Measurements from ENCODE around the gene LTBR. TPM values are rescaled to one million over a fixed set of nuclear protein-coding genes. Genes with fewer than 3 reads are reported as not detected.
A peak's percentile ranks its signal among the peaks of the same experiment; 100 is the strongest.
"Not testable (repeated sequence)": the region's sequence is repeated elsewhere in the genome, so short reads cannot be mapped to it uniquely, and the experiment has no call there.

The LTBR gene
- polyA plus RNA-seq, 3 donors: 56.4 to 108 (median 60.6) TPM

GRCh38 chr12:6337958-6338433 lies 46.0 kb upstream of the LTBR start:
- peaks cover 30 to 31% of the 10 kb centered on the region in 2 donors for H3K36me3 Mint-ChIP-seq
- peaks cover 100% of the 10 kb centered on the region for H3K79me2 ChIP-seq (ENCODE audit: insufficient read depth, low read length)
- H3K9me3 Mint-ChIP-seq: peaks cover 0 to 2% (median 0%) of the 10 kb centered on the region in 7 donors
- no peak overlapping the region for H3K27ac Mint-ChIP-seq
- H3K4me2 ChIP-seq (replicated peaks; ENCODE audit: extremely low read depth, low read length, poor library complexity, severe bottlenecking): peak overlapping the region; percentile 98
- no peak for TF ChIP-seq CTCF (IDR thresholded peaks at IDR 0.05)
- no peak overlapping the region for H2AFZ ChIP-seq (ENCODE audit: insufficient read depth, low read depth, low read length, poor library complexity, severe bottlenecking)
- no peak overlapping the region for H3K4me3 Mint-ChIP-seq
- peak overlapping the region; percentile 79 to 93 for H3K27ac ChIP-seq (ENCODE audit: low read depth in 1 of 2, low read length in 2 of 2)
- H3K9ac ChIP-seq (ENCODE audit: insufficient read depth, low read length, poor library complexity, severe bottlenecking): peak overlapping the region; percentile 73
- peaks cover 43% of the 10 kb centered on the region for H3K4me1 Mint-ChIP-seq
- intact Hi-C loops (cut with micrococcal nuclease): loop anchor here (5.0 to 10.0 kb wide), 4 partner anchors 39 to 199 kb away; partner anchors contain the start of genes SCNN1A (in 2 of the 2) and GAPDH (in 1 of the 2)
- H3K4me3 ChIP-seq (replicated peaks in 1 of 3; ENCODE audit: low read depth in 2 of 3, low read length in 3 of 3): peak overlapping the region; percentile 74 to 95 (median 90)
- peaks cover 82 to 87% of the 10 kb centered on the region in 2 donors for H3K4me1 ChIP-seq (ENCODE audit: control insufficient read depth in 1 of 2, insufficient read depth in 2 of 2, low read length in 2 of 2)
- no peak for DNase-seq
- no peaks in the 10 kb centered on the region for H3K27me3 ChIP-seq (ENCODE audit: control insufficient read depth in 2 of 2, insufficient read depth in 2 of 2, low read length in 2 of 2)
- no peaks in the 10 kb centered on the region for H3K9me3 ChIP-seq (replicated peaks in 1 of 2; ENCODE audit: control insufficient read depth in 1 of 2, insufficient read depth in 1 of 2, low read length in 2 of 2)
- 4% methylated on average over 11 of the region's 12 CpGs for WGBS (ENCODE audit: insufficient coverage)
- peaks cover 0 to 4% (median 0%) of the 10 kb centered on the region in 3 donors for H3K27me3 Mint-ChIP-seq (ENCODE audit: low read depth in 3 of 3)
- peaks cover 88% of the 10 kb centered on the region for H4K20me1 ChIP-seq (ENCODE audit: insufficient read depth, low read length)
- peaks cover 23 to 24% of the 10 kb centered on the region in 2 donors for H3K36me3 ChIP-seq (replicated peaks in 1 of 2; ENCODE audit: control insufficient read depth in 1 of 2, insufficient read depth in 2 of 2, low read length in 2 of 2)

GRCh38 chr12:6338536-6338935 lies 45.4 kb upstream of the LTBR start:
- not testable (repeated sequence) for H2AFZ ChIP-seq (ENCODE audit: insufficient read depth, low read depth, low read length, poor library complexity, severe bottlenecking); H3K9me3 Mint-ChIP-seq; H3K4me3 Mint-ChIP-seq; H3K9me3 ChIP-seq (replicated peaks in 1 of 2; ENCODE audit: control insufficient read depth in 1 of 2, insufficient read depth in 1 of 2, low read length in 2 of 2); H3K27ac Mint-ChIP-seq; DNase-seq; H3K27me3 ChIP-seq (ENCODE audit: control insufficient read depth in 2 of 2, insufficient read depth in 2 of 2, low read length in 2 of 2); H3K27me3 Mint-ChIP-seq (ENCODE audit: low read depth in 3 of 3)
- H3K4me1 Mint-ChIP-seq: peaks cover 43% of the 10 kb centered on the region
- H3K4me1 ChIP-seq (ENCODE audit: control insufficient read depth in 1 of 2, insufficient read depth in 2 of 2, low read length in 2 of 2): peaks cover 82 to 87% of the 10 kb centered on the region in 2 donors
- H3K36me3 ChIP-seq (replicated peaks in 1 of 2; ENCODE audit: control insufficient read depth in 1 of 2, insufficient read depth in 2 of 2, low read length in 2 of 2): peaks cover 17 to 19% of the 10 kb centered on the region in 2 donors
- 15% methylated on average over 2 of the region's 8 CpGs for WGBS (ENCODE audit: insufficient coverage)
- H3K27ac ChIP-seq (ENCODE audit: low read depth in 1 of 2, low read length in 2 of 2): peak overlapping the region; percentile 79 to 93
- peak overlapping the region; percentile 74 to 95 (median 90) for H3K4me3 ChIP-seq (replicated peaks in 1 of 3; ENCODE audit: low read depth in 2 of 3, low read length in 3 of 3)
- intact Hi-C loops (cut with micrococcal nuclease): loop anchor here (5.0 to 10.0 kb wide), 4 partner anchors 39 to 199 kb away; partner anchors contain the start of genes SCNN1A (in 2 of the 2) and GAPDH (in 1 of the 2)
- H3K79me2 ChIP-seq (ENCODE audit: insufficient read depth, low read length): peaks cover 100% of the 10 kb centered on the region
- H3K36me3 Mint-ChIP-seq: peaks cover 25 to 26% of the 10 kb centered on the region in 2 donors
- H3K9ac ChIP-seq (ENCODE audit: insufficient read depth, low read length, poor library complexity, severe bottlenecking): peak overlapping the region; percentile 92
- peak overlapping the region; percentile 98 for H3K4me2 ChIP-seq (replicated peaks; ENCODE audit: extremely low read depth, low read length, poor library complexity, severe bottlenecking)
- H4K20me1 ChIP-seq (ENCODE audit: insufficient read depth, low read length): peaks cover 83% of the 10 kb centered on the region

All from CD14-positive monocyte (primary cell).